Glutamatergic neuron (in vitro differentiated cells): ENCODE measurements around the gene GTF2F2. TPM values are rescaled to one million over a fixed set of nuclear protein-coding genes. Genes with fewer than 3 reads are reported as not detected.

Experiments used
- DNase-seq: peaks from one replicate; pipeline ENCODE4 v3.0.0; 2022
- H3K27ac Mint-ChIP-seq: one replicate; pipeline ENCODE4 v1.8.0; 2020; ENCODE audit warnings: mild to moderate bottlenecking, mixed read lengths, inconsistent platforms; ENCODE audit not compliant: unreplicated experiment
- H3K27me3 Mint-ChIP-seq: one replicate; pipeline ENCODE4 v1.8.0; 2020; ENCODE audit warnings: mild to moderate bottlenecking, moderate library complexity, mixed read lengths, inconsistent platforms; ENCODE audit not compliant: unreplicated experiment
- H3K36me3 Mint-ChIP-seq: one replicate; pipeline ENCODE4 v1.8.0; 2020; ENCODE audit warnings: mild to moderate bottlenecking, mixed read lengths, inconsistent platforms; ENCODE audit not compliant: unreplicated experiment
- H3K4me1 Mint-ChIP-seq: one replicate; pipeline ENCODE4 v1.8.0; 2020; ENCODE audit warnings: mild to moderate bottlenecking, low read depth, mixed read lengths, inconsistent platforms; ENCODE audit not compliant: unreplicated experiment
- H3K4me3 Mint-ChIP-seq: one replicate; pipeline ENCODE4 v1.8.0; 2020; ENCODE audit warnings: mild to moderate bottlenecking, mixed read lengths, inconsistent platforms; ENCODE audit not compliant: unreplicated experiment
- H3K9me3 Mint-ChIP-seq: one replicate; pipeline ENCODE4 v1.8.0; 2020; ENCODE audit warnings: mild to moderate bottlenecking, moderate library complexity, mixed read lengths, inconsistent platforms; ENCODE audit not compliant: unreplicated experiment
- total RNA-seq: library from RNA; stranded (reverse); fragmentation: NEBNext Ultra II Directional; extraction: Animal tissue kit (Norgen Biotek cat#: 25700); gene quantifications from one replicate; pipeline ENCODE4 v1.2.1, GENCODE V29; 2021; ENCODE audit not compliant: unreplicated experiment
- TF ChIP-seq, protein P1 (sequence below): fragments of 200-600 bp; sonication (generic); IDR thresholded peaks from one replicate; pipeline ENCODE4 v1.5.0; 2021; ENCODE audit not compliant: partially characterized antibody, unreplicated experiment

GTF2F2 gene
- total RNA-seq, 1 donor from 2014 or later = 25.9 TPM

DNA sequence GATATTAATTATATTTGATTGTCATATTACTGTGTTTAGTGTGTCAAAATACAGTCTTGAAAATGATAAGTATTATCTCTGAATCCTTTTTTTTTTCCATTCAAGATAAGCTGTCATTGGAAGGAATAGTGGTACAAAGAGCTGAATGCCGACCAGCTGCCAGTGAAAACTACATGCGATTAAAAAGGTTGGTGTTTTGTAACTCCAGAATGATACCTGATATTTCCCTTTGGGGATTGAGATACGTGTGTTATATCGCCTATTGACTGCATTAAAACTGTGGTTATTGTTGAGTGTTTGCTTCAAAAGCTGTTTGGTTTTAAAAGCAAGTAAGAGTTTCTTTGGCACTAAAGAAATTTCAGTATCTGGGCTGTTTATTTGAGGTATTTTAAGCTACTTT lies 87.0 kb downstream of the GTF2F2 start:
- Mint-ChIP-seq H3K36me3 (no peaks in the 10 kb centered on the region), H3K27me3 (no peaks in the 10 kb centered on the region), H3K4me3 (no peak overlapping the region), H3K9me3 (no peaks in the 10 kb centered on the region), H3K27ac (no peak overlapping the region), H3K4me1 (peaks cover 3% of the 10 kb centered on the region)
- no peak for DNase-seq
- TF ChIP-seq, protein P1, sequence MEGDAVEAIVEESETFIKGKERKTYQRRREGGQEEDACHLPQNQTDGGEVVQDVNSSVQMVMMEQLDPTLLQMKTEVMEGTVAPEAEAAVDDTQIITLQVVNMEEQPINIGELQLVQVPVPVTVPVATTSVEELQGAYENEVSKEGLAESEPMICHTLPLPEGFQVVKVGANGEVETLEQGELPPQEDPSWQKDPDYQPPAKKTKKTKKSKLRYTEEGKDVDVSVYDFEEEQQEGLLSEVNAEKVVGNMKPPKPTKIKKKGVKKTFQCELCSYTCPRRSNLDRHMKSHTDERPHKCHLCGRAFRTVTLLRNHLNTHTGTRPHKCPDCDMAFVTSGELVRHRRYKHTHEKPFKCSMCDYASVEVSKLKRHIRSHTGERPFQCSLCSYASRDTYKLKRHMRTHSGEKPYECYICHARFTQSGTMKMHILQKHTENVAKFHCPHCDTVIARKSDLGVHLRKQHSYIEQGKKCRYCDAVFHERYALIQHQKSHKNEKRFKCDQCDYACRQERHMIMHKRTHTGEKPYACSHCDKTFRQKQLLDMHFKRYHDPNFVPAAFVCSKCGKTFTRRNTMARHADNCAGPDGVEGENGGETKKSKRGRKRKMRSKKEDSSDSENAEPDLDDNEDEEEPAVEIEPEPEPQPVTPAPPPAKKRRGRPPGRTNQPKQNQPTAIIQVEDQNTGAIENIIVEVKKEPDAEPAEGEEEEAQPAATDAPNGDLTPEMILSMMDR = no peak

DNA sequence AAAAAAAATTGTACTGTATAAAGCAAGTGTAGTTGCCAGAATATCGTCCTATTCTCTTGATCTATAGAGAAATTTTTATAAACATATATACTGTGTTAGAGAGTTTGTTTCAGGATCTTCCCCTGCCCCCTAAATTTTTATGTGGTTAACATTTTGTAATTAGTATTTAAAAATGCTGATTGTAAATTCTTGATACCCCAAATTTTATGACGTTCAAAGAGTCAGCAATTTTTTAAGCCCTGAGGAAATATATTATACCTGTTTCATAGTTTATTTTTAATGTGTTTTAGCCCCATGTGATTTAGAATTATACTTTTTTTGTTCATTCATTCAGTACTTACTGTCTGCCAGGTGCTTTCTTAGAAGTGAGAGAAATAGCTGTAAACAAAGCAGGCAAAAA lies 87.8 kb downstream of the GTF2F2 start:
- Mint-ChIP-seq H3K27me3 (no peaks in the 10 kb centered on the region), H3K4me1 (peaks cover 3% of the 10 kb centered on the region), H3K4me3 (no peak overlapping the region), H3K9me3 (no peaks in the 10 kb centered on the region), H3K36me3 (no peaks in the 10 kb centered on the region), H3K27ac (no peak overlapping the region)
- TF ChIP-seq, protein P1 = no peak
- no peak for DNase-seq

DNA sequence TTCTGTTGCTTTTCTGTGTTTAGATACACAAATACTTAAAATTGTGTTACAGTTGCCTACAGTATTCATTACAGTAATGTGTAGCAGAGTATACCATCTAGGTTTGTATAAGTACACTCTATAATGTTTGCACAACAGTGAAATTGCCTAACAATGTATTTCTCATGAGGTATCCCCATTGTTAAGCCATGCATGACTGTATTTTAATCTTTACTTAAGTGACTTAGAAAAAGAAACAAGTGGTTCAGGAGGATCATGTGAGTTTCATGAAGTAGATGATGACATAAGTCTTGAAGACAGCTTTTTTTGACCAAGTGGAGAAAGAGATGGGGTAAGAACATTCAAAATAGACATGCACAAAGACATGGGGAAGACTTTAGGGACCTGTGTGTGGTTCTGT lies 88.9 kb downstream of the GTF2F2 start:
- Mint-ChIP-seq H3K4me1 (peaks cover 3% of the 10 kb centered on the region), H3K36me3 (no peaks in the 10 kb centered on the region), H3K27me3 (no peaks in the 10 kb centered on the region), H3K9me3 (no peaks in the 10 kb centered on the region), H3K27ac (no peak overlapping the region), H3K4me3 (no peak overlapping the region)
- TF ChIP-seq, protein P1 = no peak
- DNase-seq = no peak

DNA sequence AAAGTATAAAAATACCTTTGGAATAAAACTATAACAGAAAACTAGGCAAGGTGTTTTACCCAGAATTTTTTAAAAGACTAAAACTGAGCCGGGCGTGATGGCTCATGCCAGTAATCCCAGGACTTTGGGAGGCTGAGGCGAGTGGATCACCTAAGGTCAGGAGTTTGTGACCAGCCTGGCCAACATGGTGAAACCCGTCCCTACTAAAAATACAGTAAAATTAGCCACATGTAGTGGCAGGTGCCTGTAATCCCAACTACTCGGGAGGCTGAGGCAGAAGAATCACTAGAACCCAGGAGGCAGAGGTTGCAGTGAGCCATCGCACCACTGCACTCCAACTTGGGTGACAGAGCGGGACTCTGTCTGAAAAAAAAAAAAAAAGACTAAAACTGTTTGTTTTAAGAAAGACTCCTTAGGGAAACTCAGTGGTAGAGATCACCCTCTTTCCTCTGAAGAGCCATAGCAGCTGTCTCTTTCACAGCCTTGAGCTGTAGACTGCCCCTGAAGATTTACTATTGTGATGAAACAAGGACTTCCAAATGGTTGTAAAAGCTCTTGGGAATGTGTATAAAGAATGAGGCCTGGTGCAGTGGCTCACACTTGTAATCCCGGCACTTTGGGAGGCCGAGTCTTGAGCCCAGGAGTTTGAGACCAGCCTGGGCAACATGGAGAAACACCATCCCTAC lies 95.2 kb downstream of the GTF2F2 start:
- H3K27ac Mint-ChIP-seq = no peak overlapping the region
- DNase-seq = no peak
- TF ChIP-seq, protein P1 = no peak
- no peaks in the 10 kb centered on the region for H3K9me3 Mint-ChIP-seq
- peaks cover 20% of the 10 kb centered on the region for H3K4me1 Mint-ChIP-seq
- H3K27me3 Mint-ChIP-seq = no peaks in the 10 kb centered on the region
- no peak overlapping the region for H3K4me3 Mint-ChIP-seq
- no peaks in the 10 kb centered on the region for H3K36me3 Mint-ChIP-seq

DNA sequence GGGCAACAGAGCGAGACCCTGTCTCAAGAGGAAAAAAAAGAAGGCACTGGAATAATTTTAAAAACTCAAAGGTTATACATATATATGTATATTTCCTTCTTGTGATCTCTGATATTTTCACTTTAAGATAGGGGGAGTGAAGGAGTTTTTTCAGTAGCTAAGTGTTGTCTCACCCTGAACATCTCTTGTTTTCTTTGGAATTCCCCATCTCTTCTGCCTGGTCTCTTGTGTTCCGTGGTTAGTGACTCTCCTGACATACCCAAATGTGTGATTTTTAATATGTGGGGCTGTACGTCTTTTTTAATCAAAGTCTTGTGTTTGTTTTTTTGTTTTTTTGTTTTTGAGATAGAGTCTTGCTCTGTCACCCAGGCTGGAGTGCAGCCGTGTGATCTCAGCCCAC lies 95.9 kb downstream of the GTF2F2 start:
- no peaks in the 10 kb centered on the region for H3K36me3 Mint-ChIP-seq
- H3K9me3 Mint-ChIP-seq = peaks cover 2% of the 10 kb centered on the region
- no peak overlapping the region for H3K27ac Mint-ChIP-seq
- no peak overlapping the region for H3K4me3 Mint-ChIP-seq
- H3K4me1 Mint-ChIP-seq = peaks cover 22% of the 10 kb centered on the region
- no peak for DNase-seq
- TF ChIP-seq, protein P1 = no peak
- peaks cover 2% of the 10 kb centered on the region for H3K27me3 Mint-ChIP-seq
